Measurements from ENCODE around the gene ENPP6.

The ENPP6 gene

DNA sequence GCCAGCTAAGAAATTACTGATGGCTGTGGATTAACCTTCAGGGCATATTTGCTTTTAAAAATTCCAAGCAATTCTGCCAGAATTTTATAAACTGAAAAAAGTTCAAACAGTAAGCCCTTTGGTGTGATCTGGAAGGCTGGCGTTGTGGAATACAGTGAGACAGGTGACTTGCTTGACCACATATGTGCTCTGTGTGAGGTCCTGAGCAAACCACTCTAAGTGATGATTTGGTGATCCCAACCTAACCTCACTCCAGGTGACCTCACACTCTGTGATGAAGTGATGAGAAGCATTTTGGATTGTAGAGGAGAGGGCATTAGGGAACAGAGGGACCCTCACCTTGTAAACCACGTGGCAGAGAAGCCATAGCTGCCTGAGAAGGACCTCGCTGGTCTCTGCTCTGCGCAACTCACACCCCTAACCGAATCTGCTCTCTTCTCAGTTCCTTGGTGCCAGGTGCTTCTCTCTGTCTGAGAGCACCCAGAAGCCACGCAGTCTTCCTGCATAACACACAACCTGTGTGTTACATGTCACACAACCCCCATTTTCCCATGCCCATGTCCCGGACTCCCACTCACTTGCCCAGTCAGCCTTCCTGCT is 106.3 kb downstream of the ENPP6 start:
- no peaks in the 10 kb centered on the region for H3K27me3 ChIP-seq (ENCODE audit: insufficient read depth, poor library complexity, severe bottlenecking)
- no peak overlapping the region for H3K4me3 ChIP-seq (ENCODE audit: severe bottlenecking)
- no peak overlapping the region for H3K27ac ChIP-seq (ENCODE audit: poor library complexity, severe bottlenecking)
- TF ChIP-seq, protein P1, sequence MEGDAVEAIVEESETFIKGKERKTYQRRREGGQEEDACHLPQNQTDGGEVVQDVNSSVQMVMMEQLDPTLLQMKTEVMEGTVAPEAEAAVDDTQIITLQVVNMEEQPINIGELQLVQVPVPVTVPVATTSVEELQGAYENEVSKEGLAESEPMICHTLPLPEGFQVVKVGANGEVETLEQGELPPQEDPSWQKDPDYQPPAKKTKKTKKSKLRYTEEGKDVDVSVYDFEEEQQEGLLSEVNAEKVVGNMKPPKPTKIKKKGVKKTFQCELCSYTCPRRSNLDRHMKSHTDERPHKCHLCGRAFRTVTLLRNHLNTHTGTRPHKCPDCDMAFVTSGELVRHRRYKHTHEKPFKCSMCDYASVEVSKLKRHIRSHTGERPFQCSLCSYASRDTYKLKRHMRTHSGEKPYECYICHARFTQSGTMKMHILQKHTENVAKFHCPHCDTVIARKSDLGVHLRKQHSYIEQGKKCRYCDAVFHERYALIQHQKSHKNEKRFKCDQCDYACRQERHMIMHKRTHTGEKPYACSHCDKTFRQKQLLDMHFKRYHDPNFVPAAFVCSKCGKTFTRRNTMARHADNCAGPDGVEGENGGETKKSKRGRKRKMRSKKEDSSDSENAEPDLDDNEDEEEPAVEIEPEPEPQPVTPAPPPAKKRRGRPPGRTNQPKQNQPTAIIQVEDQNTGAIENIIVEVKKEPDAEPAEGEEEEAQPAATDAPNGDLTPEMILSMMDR (IDR thresholded peaks at IDR 0.05; ENCODE audit: poor library complexity, severe bottlenecking): no peak
- no peaks in the 10 kb centered on the region for H3K4me1 ChIP-seq (ENCODE audit: insufficient read depth, poor library complexity, severe bottlenecking)
- H3K36me3 ChIP-seq (ENCODE audit: low read depth): no peaks in the 10 kb centered on the region
- DNase-seq (ENCODE audit: low spot score) (no peak), ATAC-seq (ENCODE audit: low read depth) (no peak)
- no peaks in the 10 kb centered on the region for H3K9me3 ChIP-seq (ENCODE audit: severe bottlenecking)

DNA sequence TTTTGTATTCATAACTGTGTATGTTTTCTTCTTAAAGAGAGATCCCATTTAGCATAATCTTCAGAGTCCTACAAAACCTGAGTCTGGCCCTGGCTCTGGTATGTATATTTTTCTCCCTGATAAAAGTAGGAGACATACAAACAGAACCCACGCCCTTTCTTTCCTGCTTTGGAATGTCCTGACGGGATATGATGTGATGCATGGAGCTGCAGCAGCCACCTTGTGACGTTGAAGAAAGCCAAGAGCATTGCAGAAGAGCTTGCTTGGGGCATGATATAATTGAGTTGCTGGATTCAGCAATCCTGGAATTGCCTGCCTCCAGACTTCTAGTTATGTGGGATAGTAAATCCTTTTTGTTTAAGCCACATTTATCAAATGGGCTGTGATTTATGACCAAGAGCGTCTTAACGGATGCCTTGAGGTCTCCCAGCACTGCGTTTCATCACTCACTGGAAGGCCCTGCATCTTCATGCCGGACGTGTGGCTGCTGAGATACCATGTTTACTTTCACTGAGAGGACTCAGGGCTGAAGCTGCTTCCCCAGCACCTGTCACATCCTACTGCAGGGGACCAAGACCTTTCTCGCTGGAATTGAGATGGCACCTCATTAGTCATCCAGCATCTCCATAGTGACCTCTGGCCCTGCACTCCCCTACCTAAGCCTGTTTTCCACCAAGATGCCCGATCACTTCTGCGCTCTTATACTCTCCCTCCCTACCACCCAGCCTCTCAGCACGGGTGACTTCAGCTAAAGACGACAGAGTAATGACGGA is 107.0 kb downstream of the ENPP6 start:
- Histone ChIP-seq H3K27me3 (ENCODE audit: insufficient read depth, poor library complexity, severe bottlenecking) (no peaks in the 10 kb centered on the region), H3K4me3 (ENCODE audit: severe bottlenecking) (no peak overlapping the region), H3K4me1 (ENCODE audit: insufficient read depth, poor library complexity, severe bottlenecking) (no peaks in the 10 kb centered on the region), H3K9me3 (ENCODE audit: severe bottlenecking) (no peaks in the 10 kb centered on the region), H3K27ac (ENCODE audit: poor library complexity, severe bottlenecking) (no peak overlapping the region), H3K36me3 (ENCODE audit: low read depth) (no peaks in the 10 kb centered on the region)
- DNase-seq (ENCODE audit: low spot score): no peak
- no peak for ATAC-seq (ENCODE audit: low read depth)
- TF ChIP-seq, protein P1 (IDR thresholded peaks at IDR 0.05; ENCODE audit: poor library complexity, severe bottlenecking): no peak

DNA sequence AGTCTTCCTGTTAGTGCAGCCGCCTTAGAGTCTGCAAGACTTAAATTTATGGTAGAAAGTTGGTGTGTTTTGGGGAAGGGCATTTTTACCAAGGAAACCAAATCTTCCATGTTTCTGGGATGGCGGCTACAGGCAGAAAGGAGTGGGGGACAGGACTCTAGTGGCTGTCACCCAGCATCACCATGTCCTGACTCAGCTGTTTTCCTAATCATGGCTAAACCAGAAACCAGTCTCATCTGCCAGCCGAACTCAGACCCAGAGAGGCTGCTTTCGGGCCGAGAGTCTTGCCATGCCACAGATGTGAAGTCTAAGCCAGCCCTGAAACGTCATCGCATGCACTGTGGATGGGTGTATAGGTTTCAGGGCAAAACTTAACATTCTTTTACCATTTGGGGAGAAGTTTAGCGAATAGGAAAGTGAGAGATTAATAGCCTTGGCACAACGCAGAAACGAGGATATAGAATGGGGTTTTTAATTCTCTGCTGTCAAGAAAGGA is 109.6 kb downstream of the ENPP6 start:
- no peak for ATAC-seq (ENCODE audit: low read depth)
- Histone ChIP-seq H3K27me3 (ENCODE audit: insufficient read depth, poor library complexity, severe bottlenecking) (no peaks in the 10 kb centered on the region), H3K36me3 (ENCODE audit: low read depth) (no peaks in the 10 kb centered on the region), H3K27ac (ENCODE audit: poor library complexity, severe bottlenecking) (no peak overlapping the region), H3K4me3 (ENCODE audit: severe bottlenecking) (no peak overlapping the region), H3K4me1 (ENCODE audit: insufficient read depth, poor library complexity, severe bottlenecking) (no peaks in the 10 kb centered on the region), H3K9me3 (ENCODE audit: severe bottlenecking) (no peaks in the 10 kb centered on the region)
- DNase-seq (ENCODE audit: low spot score): no peak
- TF ChIP-seq, protein P1 (IDR thresholded peaks at IDR 0.05; ENCODE audit: poor library complexity, severe bottlenecking): no peak

DNA sequence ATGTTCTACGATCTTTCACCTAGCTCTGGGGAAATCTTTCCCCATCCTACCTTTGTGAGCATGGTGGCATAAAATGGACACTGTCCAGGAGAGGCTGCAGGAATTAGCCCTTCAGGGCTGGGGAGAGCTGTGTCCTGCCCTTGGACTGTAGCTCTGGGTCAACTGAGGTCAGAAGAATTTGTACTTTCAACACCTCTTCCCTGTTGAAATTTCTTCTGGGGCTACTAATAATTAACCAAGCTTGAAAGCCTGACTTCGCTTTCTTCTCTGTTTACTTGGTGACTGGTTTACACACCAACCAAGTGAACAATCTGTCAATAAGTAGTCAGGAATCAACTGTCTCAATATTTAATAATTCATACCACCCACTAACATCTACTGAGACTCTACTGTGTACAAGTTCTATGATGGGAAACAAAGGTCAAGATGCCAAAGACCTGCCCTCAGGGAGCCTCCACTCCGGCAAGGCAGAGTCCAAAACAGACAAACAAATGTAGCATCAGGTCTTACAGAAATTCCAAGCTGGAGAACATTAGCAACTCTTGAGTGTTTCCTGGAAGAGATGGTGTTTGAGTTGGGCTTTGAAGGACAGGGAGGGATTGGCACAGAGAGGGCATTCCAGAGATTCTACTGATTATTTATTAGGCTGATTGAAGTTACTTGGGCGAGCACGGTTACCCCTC is 113.1 kb downstream of the ENPP6 start:
- ATAC-seq (ENCODE audit: low read depth) (no peak), DNase-seq (ENCODE audit: low spot score) (no peak)
- H3K4me3 ChIP-seq (ENCODE audit: severe bottlenecking): no peak overlapping the region
- no peaks in the 10 kb centered on the region for H3K9me3 ChIP-seq (ENCODE audit: severe bottlenecking)
- no peaks in the 10 kb centered on the region for H3K36me3 ChIP-seq (ENCODE audit: low read depth)
- H3K4me1 ChIP-seq (ENCODE audit: insufficient read depth, poor library complexity, severe bottlenecking): no peaks in the 10 kb centered on the region
- no peaks in the 10 kb centered on the region for H3K27me3 ChIP-seq (ENCODE audit: insufficient read depth, poor library complexity, severe bottlenecking)
- no peak overlapping the region for H3K27ac ChIP-seq (ENCODE audit: poor library complexity, severe bottlenecking)
- TF ChIP-seq, protein P1 (IDR thresholded peaks at IDR 0.05; ENCODE audit: poor library complexity, severe bottlenecking): no peak
